Measurements from ENCODE around the gene PTGR1.

- TF ChIP-seq EZH2phosphoT487 (IDR thresholded peaks at IDR 0.05; ENCODE audit: low read depth) (no peak), CTCF (IDR thresholded peaks at IDR 0.05; ENCODE audit: low read depth, low read length) (no peak)
Measured at GRCh38 chr9:111524731-111525055, 74.8 kb downstream of the PTGR1 start.

Data from OCI-LY3 (cell line).